SH-SY5Y (cell line): Measurements from ENCODE around the gene GEN1.

Experiments
- GATA2 ChIP-seq: IDR thresholded peaks from 2 replicates; pipeline ENCODE4 v1.6.1; 2011; ENCODE audit warnings: mild to moderate bottlenecking, low read depth, low read length
- GATA3 ChIP-seq: IDR thresholded peaks from 2 replicates; pipeline ENCODE4 v1.6.1; 2011; ENCODE audit warnings: low read depth, mild to moderate bottlenecking, low read length, moderate library complexity

GRCh38 chr2:17762451-17762850, 8.5 kb downstream of the GEN1 start:
- no peak for TF ChIP-seq GATA2
- TF ChIP-seq GATA3: no peak
